Smooth muscle cell (in vitro differentiated cells): ENCODE results near the gene ATXN10. TPM values are rescaled to one million over a fixed set of nuclear protein-coding genes. Genes with fewer than 3 reads are reported as not detected.

Experiments used
- DNase-seq: peaks from one replicate; lab custom pipeline; 2025; ENCODE audit not compliant: unreplicated experiment; lab: John Stamatoyannopoulos, UW
- H2AFZ ChIP-seq: fragments of 200-600 bp; sonication (generic); 2 replicates; pipeline ENCODE4 v1.6.0; 2016; ENCODE audit warnings: antibody characterized with exemption, low read depth, mild to moderate bottlenecking
- H3F3A ChIP-seq: fragments of 200-600 bp; sonication (generic); 2 replicates; pipeline ENCODE4 v1.6.0; 2017; ENCODE audit warnings: antibody characterized with exemption, low read depth
- H3K27ac ChIP-seq: fragments of 200-600 bp; sonication (generic); 2 replicates; pipeline ENCODE4 v1.5.1; 2016; ENCODE audit warnings: low read depth, mild to moderate bottlenecking
- H3K27me3 ChIP-seq: fragments of 200-600 bp; sonication (generic); 2 replicates; pipeline ENCODE4 v1.6.1; 2016; ENCODE audit warnings: low read depth, mild to moderate bottlenecking
- H3K36me3 ChIP-seq: fragments of 200-600 bp; sonication (generic); 2 replicates; pipeline ENCODE4 v1.5.1; 2016; ENCODE audit warnings: low read depth
- H3K4me1 ChIP-seq: fragments of 200-600 bp; sonication (generic); 2 replicates; pipeline ENCODE4 v1.5.1; 2016; ENCODE audit warnings: low read depth
- H3K4me2 ChIP-seq: fragments of 200-600 bp; sonication (generic); 2 replicates; pipeline ENCODE4 v1.6.0; 2016; ENCODE audit warnings: mild to moderate bottlenecking
- H3K4me3 ChIP-seq: fragments of 200-600 bp; sonication (generic); 2 replicates; pipeline ENCODE4 v1.5.1; 2016; ENCODE audit warnings: mild to moderate bottlenecking
- H3K79me2 ChIP-seq: fragments of 200-600 bp; sonication (generic); 2 replicates; pipeline ENCODE4 v1.6.0; 2016; ENCODE audit warnings: low read depth, mild to moderate bottlenecking
- H3K9ac ChIP-seq: fragments of 200-600 bp; sonication (generic); 2 replicates; pipeline ENCODE4 v1.6.0; 2016; ENCODE audit warnings: low read depth
- H3K9me3 ChIP-seq: fragments of 200-600 bp; sonication (generic); replicated peaks from 2 replicates; pipeline ENCODE4 v1.5.1; 2016; ENCODE audit warnings: low read depth
- H4K20me1 ChIP-seq: fragments of 200-600 bp; sonication (generic); 2 replicates; pipeline ENCODE4 v1.6.0; 2016; ENCODE audit warnings: low read depth
- CTCF ChIP-seq: fragments of 200-600 bp; sonication (generic); IDR thresholded peaks from 2 replicates; pipeline ENCODE4 v1.5.1; 2017; ENCODE audit warnings: borderline replicate concordance, mild to moderate bottlenecking, antibody characterized with exemption; ENCODE audit not compliant: insufficient read depth, poor library complexity, severe bottlenecking
- WGBS: methylation state at CpG from one replicate; pipeline ENCODE4 v1.1.7; 2016; ENCODE audit warnings: low lambda C conversion rate; 5-methylcytosine and 5-hydroxymethylcytosine counted together
- polyA plus RNA-seq: library from polyadenylated mRNA; unstranded; fragments of >200 nt; fragmentation: Nextera tagmentation; extraction: Ambion mirVana; gene quantifications from 2 replicates; pipeline ENCODE4 v1.2.1, GENCODE V29; 2016
- total RNA-seq: library from RNA; depleted of rRNA; stranded (reverse); fragments of >200 nt; gene quantifications from 2 replicates; pipeline ENCODE4 v1.2.3, GENCODE V29; 2014

The ATXN10 gene
- total and polyA plus RNA-seq, 2 experiments from 2014 or later, result 117 to 131 TPM

GRCh38 chr22:45804319-45804985 lies 132.8 kb downstream of the ATXN10 start:
- peak overlapping the region; percentile 10 for H3K4me2 ChIP-seq
- no peak overlapping the region for H3K4me3 ChIP-seq
- 68% methylated on average over 6 of the region's 6 CpGs for WGBS
- DNase-seq, result no peak
- H3K79me2 ChIP-seq, result peaks cover 26% of the 10 kb centered on the region
- peak overlapping the region; percentile 58 for H3K27ac ChIP-seq
- H2AFZ ChIP-seq, result no peak overlapping the region
- no peaks in the 10 kb centered on the region for H3K27me3 ChIP-seq
- H3K36me3 ChIP-seq, result no peaks in the 10 kb centered on the region
- H3F3A ChIP-seq, result peaks cover 6% of the 10 kb centered on the region
- no peak overlapping the region for H3K9ac ChIP-seq
- TF ChIP-seq CTCF, result no peak
- H3K4me1 ChIP-seq, result no peaks in the 10 kb centered on the region
- peaks cover 42% of the 10 kb centered on the region for H4K20me1 ChIP-seq
- H3K9me3 ChIP-seq, result no peaks in the 10 kb centered on the region

GRCh38 chr22:45804986-45805325 lies 133.3 kb downstream of the ATXN10 start:
- Histone ChIP-seq H3K9me3 (no peaks in the 10 kb centered on the region), H3K27me3 (no peaks in the 10 kb centered on the region), H3K4me1 (no peaks in the 10 kb centered on the region), H3F3A (peaks cover 6% of the 10 kb centered on the region), H3K4me2 (peak overlapping the region; percentile 10), H4K20me1 (peaks cover 42% of the 10 kb centered on the region), H3K36me3 (no peaks in the 10 kb centered on the region), H3K9ac (no peak overlapping the region), H2AFZ (no peak overlapping the region), H3K79me2 (peaks cover 26% of the 10 kb centered on the region), H3K4me3 (no peak overlapping the region), H3K27ac (peak overlapping the region; percentile 58)
- WGBS, result 18% methylated on average over 3 of the region's 3 CpGs
- no peak for TF ChIP-seq CTCF
- DNase-seq, result no peak

- H3K9ac ChIP-seq, result no peak overlapping the region
- peak overlapping the region; percentile 48 for H3K27ac ChIP-seq
- 94% methylated on average over 6 of the region's 6 CpGs for WGBS
- no peaks in the 10 kb centered on the region for H3K9me3 ChIP-seq
- H3K4me2 ChIP-seq, result no peak overlapping the region
- H3K36me3 ChIP-seq, result no peaks in the 10 kb centered on the region
- H3K4me3 ChIP-seq, result no peak overlapping the region
- peaks cover 6% of the 10 kb centered on the region for H3F3A ChIP-seq
- no peak for TF ChIP-seq CTCF
- DNase-seq, result no peak
- H2AFZ ChIP-seq, result no peak overlapping the region
- peaks cover 42% of the 10 kb centered on the region for H4K20me1 ChIP-seq
- H3K4me1 ChIP-seq, result no peaks in the 10 kb centered on the region
- no peaks in the 10 kb centered on the region for H3K27me3 ChIP-seq
- peaks cover 21% of the 10 kb centered on the region for H3K79me2 ChIP-seq
Observed at GRCh38 chr22:45805413-45805812, 133.8 kb downstream of the ATXN10 start.

GRCh38 chr22:45807156-45807915 lies 135.7 kb downstream of the ATXN10 start:
- Histone ChIP-seq H3K4me2 (no peak overlapping the region), H3K9ac (no peak overlapping the region), H3K36me3 (peaks cover 3% of the 10 kb centered on the region), H3K4me1 (no peaks in the 10 kb centered on the region), H3K79me2 (peaks cover 18% of the 10 kb centered on the region), H3K4me3 (no peak overlapping the region), H3K27ac (no peak overlapping the region), H4K20me1 (peaks cover 47% of the 10 kb centered on the region), H3F3A (peaks cover 6% of the 10 kb centered on the region), H2AFZ (no peak overlapping the region), H3K9me3 (no peaks in the 10 kb centered on the region), H3K27me3 (no peaks in the 10 kb centered on the region)
- DNase-seq, result no peak
- no peak for TF ChIP-seq CTCF
- WGBS, result 88% methylated on average over 10 of the region's 10 CpGs
